Astrocyte of the cerebellum (primary cell): ENCODE results near the gene TTLL5.

Source experiments
- DNase-seq: peaks from one replicate; pipeline ENCODE4 v3.0.0-alpha.2; 2011; ENCODE audit warnings: low read depth
- H3K4me3 ChIP-seq: 2 replicates; pipeline ENCODE4 v1.5.1; 2011; ENCODE audit warnings: mild to moderate bottlenecking, low read depth, low read length, moderate library complexity
- in situ Hi-C: cut with HindIII; loops from 2 replicates; pipeline ENCODE4 v1.10.0; 2017; ENCODE audit warnings: low sequenced_read_pairs
- TF ChIP-seq, protein P1 (sequence below): IDR thresholded peaks from 2 replicates; pipeline ENCODE4 v1.5.1; 2012; ENCODE audit warnings: low read length, low read depth, moderate library complexity, mild to moderate bottlenecking; ENCODE audit errors: missing control alignments

TTLL5 gene

DNA sequence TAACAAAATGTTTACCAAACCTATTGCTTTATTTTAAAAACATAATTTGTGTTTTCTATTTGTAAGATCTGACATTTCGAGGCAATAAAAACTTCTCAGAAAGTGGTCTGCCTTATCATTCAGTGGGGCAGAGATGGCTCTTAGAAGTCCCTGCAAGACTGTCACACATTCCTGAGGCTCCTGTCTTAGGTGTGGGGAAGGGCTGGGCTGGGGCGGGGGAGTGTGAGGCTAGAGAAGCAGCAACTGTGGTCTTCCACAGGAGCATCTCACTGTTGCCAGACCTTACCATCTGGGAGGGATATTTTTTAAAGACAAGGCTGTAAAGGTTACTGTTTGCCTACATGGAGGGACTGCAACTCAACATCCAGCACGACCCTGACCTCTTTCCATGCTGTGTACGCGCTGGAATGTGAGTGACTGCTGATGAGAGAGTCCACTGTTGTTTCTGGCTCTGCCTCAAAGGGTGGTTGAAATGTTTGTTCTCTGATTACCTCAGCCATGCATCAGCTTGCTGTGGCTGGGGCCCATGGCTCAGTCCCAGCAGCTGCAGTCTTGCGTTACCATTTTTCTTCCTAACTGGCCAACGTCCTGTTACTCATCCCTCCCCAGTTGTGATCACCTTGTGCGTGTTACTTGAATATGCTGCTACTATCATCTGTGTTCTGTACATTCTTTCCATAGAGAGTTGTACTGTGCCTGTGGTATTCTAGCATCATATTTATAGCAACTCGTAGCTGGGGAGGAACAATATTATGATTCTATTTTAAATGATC is 12.8 kb upstream of the TTLL5 start:
- peak; percentile 92 for DNase-seq
- TF ChIP-seq, protein P1, sequence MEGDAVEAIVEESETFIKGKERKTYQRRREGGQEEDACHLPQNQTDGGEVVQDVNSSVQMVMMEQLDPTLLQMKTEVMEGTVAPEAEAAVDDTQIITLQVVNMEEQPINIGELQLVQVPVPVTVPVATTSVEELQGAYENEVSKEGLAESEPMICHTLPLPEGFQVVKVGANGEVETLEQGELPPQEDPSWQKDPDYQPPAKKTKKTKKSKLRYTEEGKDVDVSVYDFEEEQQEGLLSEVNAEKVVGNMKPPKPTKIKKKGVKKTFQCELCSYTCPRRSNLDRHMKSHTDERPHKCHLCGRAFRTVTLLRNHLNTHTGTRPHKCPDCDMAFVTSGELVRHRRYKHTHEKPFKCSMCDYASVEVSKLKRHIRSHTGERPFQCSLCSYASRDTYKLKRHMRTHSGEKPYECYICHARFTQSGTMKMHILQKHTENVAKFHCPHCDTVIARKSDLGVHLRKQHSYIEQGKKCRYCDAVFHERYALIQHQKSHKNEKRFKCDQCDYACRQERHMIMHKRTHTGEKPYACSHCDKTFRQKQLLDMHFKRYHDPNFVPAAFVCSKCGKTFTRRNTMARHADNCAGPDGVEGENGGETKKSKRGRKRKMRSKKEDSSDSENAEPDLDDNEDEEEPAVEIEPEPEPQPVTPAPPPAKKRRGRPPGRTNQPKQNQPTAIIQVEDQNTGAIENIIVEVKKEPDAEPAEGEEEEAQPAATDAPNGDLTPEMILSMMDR: no peak
- H3K4me3 ChIP-seq: no peak overlapping the region
- in situ Hi-C loops: no loop called here

DNA sequence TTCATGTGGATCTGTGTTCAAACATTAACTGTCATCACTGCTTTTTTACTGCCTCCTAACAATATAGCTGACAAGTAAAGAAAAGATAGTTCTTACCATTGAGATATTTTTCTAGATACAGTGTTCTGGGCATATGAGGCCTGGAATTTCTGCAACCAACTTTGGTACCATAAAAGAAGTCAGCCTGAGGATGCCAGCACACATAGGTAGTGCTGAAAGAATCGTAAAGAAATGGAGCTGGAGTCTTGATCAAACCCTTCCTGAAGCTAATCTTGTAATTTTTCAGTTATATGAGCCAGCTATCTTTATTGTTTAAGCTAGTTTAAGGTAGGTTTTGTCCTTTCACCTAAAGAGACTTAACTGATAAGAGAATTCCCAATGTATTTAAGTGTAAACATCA is 11.7 kb upstream of the TTLL5 start:
- in situ Hi-C loops: no loop called here
- TF ChIP-seq, protein P1: no peak
- no peak for DNase-seq
- H3K4me3 ChIP-seq: no peak overlapping the region

DNA sequence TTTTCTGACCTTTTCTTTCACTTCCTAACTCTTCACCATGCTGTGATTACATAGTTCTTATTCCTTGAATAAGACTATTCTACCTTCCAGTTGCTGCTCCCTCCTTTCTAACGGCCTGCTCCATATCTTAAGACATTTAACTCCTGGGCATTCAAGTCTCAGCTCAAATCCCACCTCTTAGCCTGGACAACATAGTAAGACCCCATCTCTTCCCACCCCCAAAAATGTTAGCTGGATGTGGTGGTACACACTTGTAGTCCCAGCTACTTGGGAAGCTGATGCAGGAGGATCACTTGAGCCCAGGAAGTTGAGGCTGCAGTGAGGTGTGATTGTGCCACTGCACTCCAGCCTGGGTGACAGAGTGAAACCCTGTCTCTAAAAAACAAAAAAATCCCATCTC is 11.3 kb upstream of the TTLL5 start:
- no peak overlapping the region for H3K4me3 ChIP-seq
- TF ChIP-seq, protein P1: no peak
- in situ Hi-C loops: no loop called here
- DNase-seq: no peak

DNA sequence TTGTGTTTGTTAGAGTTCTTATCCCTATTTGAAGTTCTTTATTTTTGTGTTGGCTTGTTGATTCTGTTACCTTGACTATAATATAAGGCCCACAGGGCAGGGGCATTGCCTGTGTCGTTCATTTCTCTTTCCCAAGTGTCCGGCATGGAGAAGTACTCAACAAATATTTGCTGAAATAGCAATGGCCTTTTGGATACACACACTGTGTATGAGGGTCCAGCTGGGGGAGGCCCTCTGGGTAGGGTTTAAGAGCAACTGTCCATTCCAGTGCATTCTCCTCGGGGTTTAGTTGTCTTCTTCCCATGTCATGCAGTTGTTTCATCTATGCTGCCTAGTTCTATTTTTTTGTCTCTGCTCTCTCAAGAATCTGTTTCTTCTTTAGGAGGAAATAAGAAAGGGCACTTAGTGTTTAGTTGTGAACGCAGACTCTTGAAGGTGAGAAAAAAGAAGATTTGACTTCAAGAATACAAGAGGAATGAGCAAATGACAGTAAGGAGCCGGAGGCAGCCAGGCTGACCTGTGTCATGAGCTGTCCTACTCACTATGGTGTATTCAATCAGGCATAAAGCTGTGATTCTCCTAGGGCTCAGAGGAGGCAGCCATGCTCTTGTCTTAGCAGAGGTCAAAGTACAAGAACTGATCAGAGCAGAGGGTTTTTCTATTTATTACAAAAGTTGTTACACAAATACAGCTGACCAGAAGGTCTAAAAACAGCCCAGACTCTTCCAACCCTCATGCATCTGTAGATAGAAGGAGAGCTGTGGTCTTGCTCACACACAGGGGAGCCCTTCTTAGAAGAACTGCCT is 10.6 kb upstream of the TTLL5 start:
- TF ChIP-seq, protein P1: no peak
- DNase-seq: no peak
- in situ Hi-C loops: no loop called here
- H3K4me3 ChIP-seq: no peak overlapping the region

DNA sequence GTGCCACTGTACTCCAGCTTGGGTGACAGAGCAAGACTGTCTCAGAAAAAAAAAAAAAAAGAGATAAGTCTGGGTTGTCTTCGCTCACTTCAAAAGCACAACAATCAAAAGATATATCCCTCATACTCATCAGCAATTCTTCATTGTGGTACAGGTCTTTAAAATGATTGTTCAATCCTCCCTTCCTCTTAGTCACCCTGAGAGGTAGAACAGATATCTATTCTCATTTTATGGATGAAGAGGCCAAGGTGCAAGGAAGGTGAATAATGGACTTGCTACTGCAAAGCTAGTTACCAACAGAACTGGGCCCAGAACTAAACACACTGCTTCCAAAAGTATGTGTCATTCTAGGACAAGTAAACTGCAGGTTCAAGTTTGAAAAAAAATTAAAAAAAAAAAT is 7.5 kb upstream of the TTLL5 start:
- in situ Hi-C loops: no loop called here
- TF ChIP-seq, protein P1: no peak
- DNase-seq: no peak

DNA sequence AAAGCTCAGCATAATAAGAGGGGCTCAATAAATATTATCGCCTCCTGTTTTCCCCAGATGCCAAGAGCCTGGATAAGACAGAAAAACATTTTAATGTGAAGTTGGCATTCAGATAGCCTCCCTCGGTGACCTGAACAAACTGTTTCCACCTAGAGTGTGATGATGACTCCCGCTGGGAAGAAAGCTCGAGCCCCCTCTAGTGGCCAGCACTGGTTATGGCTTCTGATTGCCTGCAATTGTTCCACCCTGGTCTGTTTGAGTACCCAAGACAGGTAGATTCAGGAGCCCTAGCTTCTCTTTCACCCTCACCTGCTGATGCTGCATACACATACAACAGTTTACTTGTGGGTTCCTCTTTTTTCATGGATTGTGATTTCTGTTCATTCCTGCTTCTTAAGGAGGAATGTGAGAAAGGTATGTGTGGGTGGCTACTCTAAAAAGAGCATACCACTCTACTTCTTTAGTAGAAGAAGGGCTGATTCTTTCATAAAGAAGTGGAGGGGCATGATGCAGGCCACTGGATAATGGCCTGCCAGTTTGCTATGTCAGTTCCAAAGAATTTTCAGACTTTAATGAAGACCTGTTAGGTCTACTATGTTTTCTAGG is 6.8 kb upstream of the TTLL5 start:
- no peak for DNase-seq
- TF ChIP-seq, protein P1: peak; percentile 98
- in situ Hi-C loops: no loop called here
- no peak overlapping the region for H3K4me3 ChIP-seq

More for the DNA sequence above, 7.5 kb upstream of the TTLL5 start:
- H3K4me3 ChIP-seq: no peak overlapping the region
